ENCODE results near the gene USP7.

GRCh38 chr16:8851761-8852403 lies 111.8 kb downstream of the USP7 start:
- TF ChIP-seq CTCF (IDR thresholded peaks at IDR 0.05; ENCODE audit: low read depth, low read length, poor library complexity, severe bottlenecking) (no peak), EZH2phosphoT487 (IDR thresholded peaks at IDR 0.05; ENCODE audit: borderline replicate concordance, low read length) (no peak)
